OCI-LY3 (cell line): ENCODE results near the gene STRN4.

Source experiments
- H2AFZ ChIP-seq: fragments of 200-600, 300-600 bp; shearing (Covaris generic); 2 replicates; pipeline ENCODE4 v1.6.0; 2014; ENCODE audit warnings: antibody characterized with exemption, low read depth, low read length
- H3K27ac ChIP-seq: fragments of 200-600, 300-600 bp; sonication (generic); 2 replicates; pipeline ENCODE4 v1.5.1; 2014; ENCODE audit warnings: mild to moderate bottlenecking, low read length, moderate library complexity, mixed read lengths
- H3K27me3 ChIP-seq: fragments of 200-600, 300-600 bp; sonication (generic); 2 replicates; pipeline ENCODE4 v1.6.1; 2014; ENCODE audit warnings: low read depth, low read length, mixed read lengths
- H3K36me3 ChIP-seq: fragments of 200-600, 300-600 bp; sonication (generic); replicated peaks from 2 replicates; pipeline ENCODE3; 2014; ENCODE audit warnings: low read depth, low read length, mixed read lengths
- H3K4me1 ChIP-seq: fragments of 300-600, 200-600 bp; sonication (generic); 2 replicates; pipeline ENCODE4 v1.6.1; 2014; ENCODE audit warnings: low read length, mixed read lengths
- H3K4me2 ChIP-seq: fragments of 200-600, 300-600 bp; sonication (generic); 2 replicates; pipeline ENCODE4 v1.6.1; 2014; ENCODE audit warnings: low read length, mixed read lengths
- H3K4me3 ChIP-seq: fragments of 300-600, 200-600 bp; sonication (generic); 2 replicates; pipeline ENCODE4 v1.5.1; 2014; ENCODE audit warnings: antibody characterized with exemption, mild to moderate bottlenecking, low read length, moderate library complexity
- H3K79me2 ChIP-seq: fragments of 300-600, 200-600 bp; shearing (Covaris generic); 2 replicates; pipeline ENCODE4 v1.6.1; 2014; ENCODE audit warnings: mild to moderate bottlenecking, low read length, mixed read lengths
- H3K9ac ChIP-seq: fragments of 300-600, 200-600 bp; shearing (Covaris generic); 2 replicates; pipeline ENCODE4 v1.6.0; 2014; ENCODE audit warnings: mild to moderate bottlenecking, low read length, moderate library complexity
- H3K9me3 ChIP-seq: fragments of 200-600, 300-600 bp; shearing (Covaris generic); 2 replicates; pipeline ENCODE4 v1.6.1; 2014; ENCODE audit warnings: low read length, mixed read lengths; ENCODE audit not compliant: insufficient read depth
- H4K20me1 ChIP-seq: fragments of 200-600, 300-600 bp; sonication (generic); 2 replicates; pipeline ENCODE4 v1.6.1; 2016; ENCODE audit warnings: low read length, mixed read lengths; ENCODE audit not compliant: insufficient read depth
- CTCF ChIP-seq: fragments of 200-600, 300-600 bp; sonication (generic); IDR thresholded peaks from 2 replicates; pipeline ENCODE4 v1.5.1; 2014; ENCODE audit warnings: antibody characterized with exemption, low read length, low read depth
- EZH2phosphoT487 ChIP-seq: fragments of 200-600 bp; shearing (Covaris generic); IDR thresholded peaks from 2 replicates; pipeline ENCODE4 v1.6.1; 2018; ENCODE audit warnings: antibody characterized with exemption, mixed run types, low read depth

STRN4 gene

GRCh38 chr19:46746281-46747057, at the start of gene STRN4:
Gene STRN4 (minus strand): TSS chr19:46746450. CDS start chr19:46746430, 20 bp downstream.
- Histone ChIP-seq H3K79me2 (peaks cover 57% of the 10 kb centered on the region), H4K20me1 (peaks cover 36% of the 10 kb centered on the region), H2AFZ (peak within 1 kb of the TSS; percentile 49), H3K4me2 (peak within 1 kb of the TSS; percentile 92), H3K27ac (peak within 1 kb of the TSS; percentile 62), H3K27me3 (no peaks in the 10 kb centered on the region), H3K36me3 (peaks cover 7% of the 10 kb centered on the region), H3K4me3 (peak within 1 kb of the TSS; percentile 79), H3K4me1 (peaks cover 18% of the 10 kb centered on the region), H3K9ac (peak within 1 kb of the TSS; percentile 95), H3K9me3 (no peaks in the 10 kb centered on the region)
- TF ChIP-seq CTCF (no peak), EZH2phosphoT487 (no peak)

GRCh38 chr19:46791944-46792343, 45.7 kb upstream of the STRN4 start:
- Histone ChIP-seq H4K20me1 (no peaks in the 10 kb centered on the region), H2AFZ (no peak overlapping the region), H3K36me3 (peaks cover 5% of the 10 kb centered on the region), H3K4me1 (peaks cover 6% of the 10 kb centered on the region), H3K4me2 (no peak overlapping the region), H3K9me3 (no peaks in the 10 kb centered on the region), H3K79me2 (peaks cover 14% of the 10 kb centered on the region), H3K9ac (no peak overlapping the region), H3K4me3 (no peak overlapping the region), H3K27ac (no peak overlapping the region), H3K27me3 (peaks cover 11% of the 10 kb centered on the region; the same call in 1 of the 2 replicates)
- no peak for TF ChIP-seq EZH2phosphoT487
- no peak for TF ChIP-seq CTCF

GRCh38 chr19:46789371-46789770, 43.1 kb upstream of the STRN4 start:
- Histone ChIP-seq H3K27ac (no peak overlapping the region), H3K9ac (no peak overlapping the region), H3K4me1 (peaks cover 17% of the 10 kb centered on the region), H3K36me3 (peaks cover 27% of the 10 kb centered on the region), H3K27me3 (peaks cover 9% of the 10 kb centered on the region; the same call in 1 of the 2 replicates), H3K9me3 (no peaks in the 10 kb centered on the region), H3K4me3 (no peak overlapping the region), H3K4me2 (no peak overlapping the region), H3K79me2 (peaks cover 40% of the 10 kb centered on the region), H4K20me1 (peaks cover 21% of the 10 kb centered on the region), H2AFZ (no peak overlapping the region)
- TF ChIP-seq EZH2phosphoT487, result no peak
- TF ChIP-seq CTCF, result no peak

- H3K4me3 ChIP-seq, result peak overlapping the region; percentile 63
- peaks cover 9% of the 10 kb centered on the region; the same call in 1 of the 2 replicates for H3K27me3 ChIP-seq
- peak overlapping the region; percentile 93 for H2AFZ ChIP-seq
- peaks cover 25% of the 10 kb centered on the region for H4K20me1 ChIP-seq
- peaks cover 31% of the 10 kb centered on the region for H3K36me3 ChIP-seq
- peak overlapping the region; percentile 71 for H3K4me2 ChIP-seq
- H3K4me1 ChIP-seq, result peaks cover 22% of the 10 kb centered on the region
- no peaks in the 10 kb centered on the region for H3K9me3 ChIP-seq
- peak overlapping the region; percentile 43; the same call in 1 of the 2 replicates for H3K9ac ChIP-seq
- no peak for TF ChIP-seq CTCF
- no peak for TF ChIP-seq EZH2phosphoT487
- H3K27ac ChIP-seq, result no peak overlapping the region
- H3K79me2 ChIP-seq, result peaks cover 44% of the 10 kb centered on the region
Observed at GRCh38 chr19:46788968-46789338, 42.7 kb upstream of the STRN4 start.
